ENCODE data around the gene HMG20A.

- TF ChIP-seq, protein P1, sequence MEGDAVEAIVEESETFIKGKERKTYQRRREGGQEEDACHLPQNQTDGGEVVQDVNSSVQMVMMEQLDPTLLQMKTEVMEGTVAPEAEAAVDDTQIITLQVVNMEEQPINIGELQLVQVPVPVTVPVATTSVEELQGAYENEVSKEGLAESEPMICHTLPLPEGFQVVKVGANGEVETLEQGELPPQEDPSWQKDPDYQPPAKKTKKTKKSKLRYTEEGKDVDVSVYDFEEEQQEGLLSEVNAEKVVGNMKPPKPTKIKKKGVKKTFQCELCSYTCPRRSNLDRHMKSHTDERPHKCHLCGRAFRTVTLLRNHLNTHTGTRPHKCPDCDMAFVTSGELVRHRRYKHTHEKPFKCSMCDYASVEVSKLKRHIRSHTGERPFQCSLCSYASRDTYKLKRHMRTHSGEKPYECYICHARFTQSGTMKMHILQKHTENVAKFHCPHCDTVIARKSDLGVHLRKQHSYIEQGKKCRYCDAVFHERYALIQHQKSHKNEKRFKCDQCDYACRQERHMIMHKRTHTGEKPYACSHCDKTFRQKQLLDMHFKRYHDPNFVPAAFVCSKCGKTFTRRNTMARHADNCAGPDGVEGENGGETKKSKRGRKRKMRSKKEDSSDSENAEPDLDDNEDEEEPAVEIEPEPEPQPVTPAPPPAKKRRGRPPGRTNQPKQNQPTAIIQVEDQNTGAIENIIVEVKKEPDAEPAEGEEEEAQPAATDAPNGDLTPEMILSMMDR (IDR thresholded peaks at IDR 0.05) = peak; percentile 96
- no peak for TF ChIP-seq ZFX (IDR thresholded peaks at IDR 0.05; ENCODE audit: borderline replicate concordance)
Observed at GRCh38 chr15:77496715-77497109, 76.0 kb downstream of the HMG20A start.

All from 22Rv1 (cell line).